GM18909 (cell line): ENCODE results near the gene PIK3R6.
"Not testable (repeated sequence)": the region's sequence is repeated elsewhere in the genome, so short reads cannot be mapped to it uniquely, and the experiment has no call there.

Experiments
- ATAC-seq: cut with Tn5 transposase; IDR thresholded peaks from one replicate; pipeline ENCODE4 v1.9.1; 2021; ENCODE audit warnings: mild to moderate bottlenecking; ENCODE audit not compliant: unreplicated experiment, poor library complexity

PIK3R6 gene

DNA sequence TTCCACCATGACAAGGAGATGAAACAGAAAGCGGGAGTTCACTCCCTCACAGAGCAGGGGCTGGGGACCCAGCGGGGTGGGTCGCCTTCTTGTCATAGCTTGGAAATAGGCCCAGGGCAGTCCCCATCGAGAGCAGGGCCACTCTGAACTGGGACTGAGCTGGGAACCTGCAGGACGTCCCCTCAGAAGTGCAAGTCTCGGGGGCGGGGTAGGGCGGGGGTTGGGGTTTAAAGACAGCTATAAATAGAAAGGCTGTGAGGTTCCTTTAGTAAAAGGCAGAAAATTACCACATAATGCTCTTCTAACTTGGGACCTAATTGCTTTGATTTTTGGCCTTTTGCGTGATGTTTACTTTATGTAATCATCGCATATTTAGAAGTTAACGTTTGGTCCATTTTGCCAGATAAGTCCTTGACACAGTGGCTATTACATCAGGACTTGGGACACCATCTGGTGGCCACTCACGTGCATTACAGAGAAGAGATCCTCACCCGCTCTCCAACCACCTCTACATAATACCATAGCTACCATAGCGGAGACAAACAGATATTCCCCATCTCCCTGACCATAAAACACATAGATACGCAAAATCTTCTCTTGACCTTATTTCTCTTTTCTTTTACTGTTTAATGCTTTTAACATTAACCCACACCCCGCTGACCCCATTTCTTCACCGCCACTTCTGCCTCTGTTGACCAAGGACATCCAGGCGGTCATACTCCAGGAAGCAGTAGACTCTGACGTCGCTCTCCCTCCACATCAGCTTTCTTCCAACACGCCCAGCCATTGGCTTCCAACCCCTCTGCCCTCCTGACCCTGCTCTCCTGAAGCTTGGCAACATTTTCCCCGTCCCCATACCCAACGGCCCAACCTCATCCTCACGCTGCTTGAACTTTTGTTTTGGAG is 27.5 kb upstream of the PIK3R6 start:
- peak; percentile 51 for ATAC-seq

DNA sequence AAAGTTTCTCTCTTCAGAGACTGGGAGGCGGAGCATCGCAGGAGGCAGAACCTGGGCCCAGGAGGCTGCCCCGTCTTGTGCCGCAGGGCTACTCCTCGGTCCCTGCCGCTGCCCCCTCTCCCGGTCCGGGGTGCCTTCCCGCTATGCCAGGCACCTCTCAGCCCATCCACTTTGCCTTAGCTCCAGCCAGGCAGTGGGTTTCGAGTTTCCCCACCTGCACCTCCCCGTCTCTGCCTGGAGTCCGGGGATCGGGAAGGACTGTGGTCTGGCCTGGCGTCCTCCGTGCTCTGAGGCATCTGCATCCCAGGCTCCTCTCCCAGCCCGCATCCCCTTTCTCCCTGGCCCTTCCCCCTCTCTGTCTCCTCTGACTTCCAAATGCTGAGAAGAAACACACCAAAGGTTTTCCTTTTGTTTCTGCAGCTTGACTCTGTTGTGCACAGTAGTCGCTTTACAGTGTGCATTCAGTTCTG is 26.8 kb upstream of the PIK3R6 start:
- no peak for ATAC-seq

DNA sequence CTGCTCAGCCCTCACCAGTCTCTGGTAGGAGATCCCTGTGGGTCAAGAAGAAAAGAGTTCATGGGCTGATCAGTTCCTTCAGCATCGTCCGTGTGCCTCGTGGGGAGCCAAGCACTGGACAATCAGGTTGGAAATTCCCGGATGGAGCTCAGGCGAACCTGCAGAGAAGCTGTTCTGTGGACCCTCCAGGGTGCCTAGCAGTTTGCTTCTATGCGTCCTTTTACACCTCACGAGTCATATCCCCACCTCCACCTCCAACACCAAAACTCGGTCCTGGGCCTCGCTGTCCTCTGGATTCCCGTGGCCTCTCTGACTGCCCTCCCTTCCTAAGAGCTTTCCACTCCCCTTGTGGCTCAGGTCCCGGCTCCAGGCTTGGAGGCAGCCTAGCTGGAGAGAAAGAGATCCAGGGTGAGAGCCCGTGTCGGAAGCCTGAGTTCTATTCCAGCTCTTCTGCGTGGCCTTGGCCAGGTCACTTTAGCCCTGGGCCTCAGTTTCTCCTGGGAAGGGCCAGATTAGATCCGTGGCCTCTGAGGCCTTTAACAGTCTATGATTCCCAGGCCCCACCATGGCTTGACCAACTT is 26.2 kb upstream of the PIK3R6 start:
- ATAC-seq = no peak

DNA sequence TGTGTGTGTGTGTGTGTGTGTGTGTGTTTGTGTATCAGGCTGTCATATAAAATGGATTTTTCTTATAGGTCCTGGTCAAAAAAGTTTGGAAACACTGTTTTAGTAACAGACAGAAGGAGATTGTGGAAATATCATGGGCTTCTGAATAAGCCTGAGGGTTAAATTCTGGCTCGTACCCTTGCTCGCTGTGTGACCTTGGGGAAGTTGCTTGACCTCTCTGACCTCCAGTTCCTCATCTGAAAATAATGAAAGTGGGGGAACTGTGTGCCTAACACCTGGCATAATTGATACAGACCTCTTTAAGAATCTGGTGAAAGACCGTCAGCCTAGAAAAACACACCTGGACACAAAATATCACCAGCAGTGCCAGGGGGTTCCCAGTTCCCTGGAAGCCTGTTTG is 25.6 kb upstream of the PIK3R6 start:
- no peak for ATAC-seq

DNA sequence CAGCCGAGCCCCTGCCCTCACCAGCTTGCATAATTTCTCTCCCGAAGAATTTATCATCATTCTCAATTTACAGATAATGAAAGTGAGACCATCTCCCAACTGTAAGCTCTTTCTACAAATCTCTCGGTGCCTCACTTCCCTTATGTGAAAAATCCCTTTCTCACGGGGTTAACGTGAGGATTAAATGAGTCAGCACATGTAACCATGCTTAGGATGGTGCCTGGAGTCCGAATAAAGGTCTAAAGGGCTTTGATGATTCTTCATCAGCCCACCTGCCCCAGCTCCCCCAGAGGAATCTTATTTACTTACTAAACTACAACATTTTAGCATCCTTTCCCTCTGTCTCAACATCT is 24.8 kb upstream of the PIK3R6 start:
- ATAC-seq = no peak

DNA sequence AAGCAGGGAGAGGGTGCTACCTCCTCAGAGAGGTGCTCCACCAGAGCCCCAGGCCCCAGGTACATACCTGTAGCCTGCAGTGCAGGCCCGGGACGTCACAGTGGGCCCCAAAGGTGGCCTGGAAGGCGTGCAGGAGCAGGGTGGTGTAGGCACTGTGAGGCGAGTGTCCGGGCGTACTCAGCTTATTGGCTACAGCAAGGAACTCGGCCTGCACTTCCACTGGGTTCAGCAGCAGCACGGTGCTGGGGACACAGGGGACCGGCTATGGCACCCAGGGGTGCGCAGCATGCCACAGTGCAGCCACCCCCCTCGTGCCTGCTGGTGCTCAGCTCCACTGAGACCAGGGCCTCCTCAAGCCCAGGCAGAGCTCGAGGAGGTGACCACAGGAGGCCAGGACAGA is 23.2 kb upstream of the PIK3R6 start:
- no peak for ATAC-seq

DNA sequence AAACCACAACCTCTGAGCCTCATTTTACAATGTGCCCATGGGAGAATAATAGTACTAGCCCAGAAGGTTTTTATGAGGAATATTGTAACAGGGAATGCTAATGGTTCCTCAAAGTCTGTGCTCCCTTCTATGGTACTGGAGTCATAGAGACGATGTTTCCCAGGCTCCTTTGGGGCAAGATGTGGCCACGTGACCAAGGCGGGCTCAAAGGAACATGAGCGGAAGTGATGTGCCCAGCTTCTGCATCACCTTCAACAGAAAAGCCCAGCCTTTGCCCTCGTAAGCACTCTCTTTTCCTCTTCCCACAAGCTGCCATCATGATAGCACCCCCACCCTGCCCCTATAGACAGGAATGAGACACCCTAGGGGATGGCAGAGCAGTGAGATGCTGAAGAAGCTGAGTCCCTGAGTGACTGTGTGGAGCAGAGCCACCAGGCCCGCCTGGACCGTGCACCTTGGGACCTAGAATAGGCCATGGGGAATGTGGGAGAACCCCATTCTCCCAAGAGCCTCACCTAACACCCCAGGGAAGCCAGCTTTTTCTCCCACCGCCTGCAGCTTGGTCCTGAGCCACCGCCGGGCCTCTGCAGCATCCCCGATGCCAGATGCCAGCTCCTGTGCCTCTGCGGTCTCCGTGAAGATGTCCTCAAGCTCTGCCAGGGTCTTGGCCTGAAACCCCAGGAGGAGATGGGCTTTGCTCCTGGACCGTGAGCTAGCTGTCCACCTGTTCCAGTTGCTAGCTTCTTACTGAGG is 22.2 kb upstream of the PIK3R6 start:
- ATAC-seq = no peak

DNA sequence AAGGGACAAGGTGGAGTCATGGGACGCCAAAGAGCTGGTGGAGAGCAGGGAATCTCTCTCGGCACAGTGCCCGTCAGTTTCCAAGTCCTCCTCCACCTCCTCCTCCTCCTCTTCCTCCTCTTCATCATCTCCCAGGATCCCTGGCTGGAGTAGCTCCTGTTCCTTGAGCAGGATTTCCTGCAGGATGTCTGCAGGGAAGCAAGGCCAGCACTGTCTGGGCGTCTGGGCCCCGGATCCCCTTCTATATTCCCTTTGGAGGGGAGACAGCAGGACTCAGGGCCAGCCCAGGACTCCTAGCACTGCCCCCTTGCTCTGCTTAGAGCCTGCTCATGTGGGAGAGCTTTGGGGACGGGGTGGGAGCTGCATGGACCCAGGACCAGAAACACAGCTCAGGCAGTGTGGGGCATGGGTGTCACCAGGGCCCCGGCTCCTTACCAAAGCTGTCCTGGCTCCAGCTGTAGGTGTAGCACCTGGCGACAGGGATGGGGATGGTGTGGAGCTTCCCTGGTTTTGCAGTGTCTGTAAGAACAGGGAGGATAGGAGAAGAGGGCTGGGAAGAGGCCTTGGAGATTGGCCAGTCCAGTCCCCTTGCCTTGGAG is 21.3 kb upstream of the PIK3R6 start:
- ATAC-seq = no peak

DNA sequence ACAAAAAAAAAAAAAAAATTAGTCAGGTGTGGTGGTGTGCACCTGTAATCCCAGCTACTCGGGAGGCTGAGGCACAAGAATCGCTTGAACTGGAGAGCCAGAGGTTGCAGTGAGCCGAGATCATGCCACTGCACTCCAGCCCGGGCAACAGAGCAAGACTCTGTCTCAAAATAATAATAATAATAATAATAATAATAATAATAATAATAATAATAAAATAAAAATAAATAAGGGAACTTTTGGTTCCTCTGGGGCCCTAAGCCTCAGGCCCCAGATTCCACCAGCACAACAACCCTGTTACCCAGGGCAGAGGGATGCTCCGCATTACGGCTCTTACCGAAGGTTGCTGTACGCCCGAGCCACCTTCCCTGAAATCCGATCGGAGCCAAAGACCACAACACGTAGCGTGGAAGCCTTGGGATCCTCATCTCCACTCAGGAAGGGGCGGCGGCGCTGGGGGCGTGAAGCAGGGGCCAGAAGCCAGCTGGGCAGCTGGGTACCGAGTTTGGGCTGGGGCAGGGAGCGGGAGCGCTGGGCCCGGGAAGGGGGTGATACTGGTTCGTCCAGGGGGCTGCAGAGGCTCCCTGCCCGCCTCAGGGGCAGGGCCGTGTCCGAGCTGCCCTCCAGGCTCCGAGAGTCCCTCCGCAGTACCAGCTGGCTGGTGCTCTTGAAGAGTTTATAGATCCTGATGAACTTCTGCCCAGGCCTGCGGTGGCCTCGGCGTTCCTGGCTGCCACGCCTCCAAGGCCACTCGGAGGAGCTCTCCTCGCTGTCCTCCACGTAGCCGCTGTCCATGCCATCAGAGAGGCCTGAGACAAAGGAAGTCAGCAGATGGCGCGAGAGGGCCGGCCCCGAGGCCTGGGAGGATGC is 20.6 kb upstream of the PIK3R6 start:
- ATAC-seq = no peak

DNA sequence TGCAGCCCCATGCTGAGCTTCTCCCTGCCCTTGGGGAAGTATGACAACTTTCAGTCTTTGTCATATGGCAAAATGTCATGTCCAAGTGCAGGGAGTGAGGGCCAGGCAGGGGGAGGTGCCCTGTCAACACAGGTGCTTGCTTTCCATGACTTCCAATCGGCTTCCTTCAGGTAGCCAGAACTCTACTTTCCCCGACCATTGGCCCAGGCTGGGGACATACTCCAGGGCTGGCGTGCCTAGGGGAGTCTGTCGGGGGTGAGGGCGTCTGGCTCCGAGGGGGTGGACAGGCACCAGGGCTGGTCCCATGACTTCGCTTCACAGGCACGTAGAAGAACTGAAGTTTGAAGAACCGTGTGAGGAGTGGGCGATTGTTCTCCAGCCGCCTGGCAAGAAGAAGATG is 19.8 kb upstream of the PIK3R6 start:
- ATAC-seq = no peak

DNA sequence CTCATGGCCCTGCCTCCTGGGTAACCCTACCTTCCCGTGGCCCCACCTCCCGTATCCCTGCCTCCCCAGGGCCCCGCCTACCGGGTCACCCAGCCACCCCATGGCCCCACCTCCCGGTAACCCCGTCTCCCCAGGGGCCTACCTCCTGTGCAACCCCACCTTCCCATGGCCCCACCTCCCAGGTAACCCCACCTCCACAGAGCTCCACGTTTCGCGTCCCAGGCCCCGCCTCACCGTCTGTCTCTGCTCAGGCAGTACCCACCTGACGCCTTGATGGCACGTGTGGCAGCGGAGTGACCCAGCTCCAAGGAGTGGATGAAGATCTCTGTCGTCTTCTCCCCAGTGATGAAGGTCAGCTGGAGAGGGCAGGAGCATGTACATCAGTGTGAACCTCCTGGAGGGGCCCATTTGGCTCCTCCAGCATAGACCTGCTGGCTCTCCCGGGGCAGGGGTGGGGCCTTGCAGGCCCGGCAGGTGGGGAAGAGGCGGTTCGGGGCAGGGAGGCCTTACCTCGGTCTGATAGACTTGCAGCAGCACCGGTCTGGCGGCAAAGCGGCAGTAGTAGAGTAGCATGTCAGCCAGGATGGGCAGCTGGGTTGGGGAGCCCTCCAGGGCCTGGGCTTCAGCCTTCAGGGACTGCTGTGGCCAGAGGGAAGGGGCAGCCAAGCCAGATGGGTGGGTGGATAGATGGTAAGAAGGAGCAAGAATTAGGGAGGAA is 18.7 kb upstream of the PIK3R6 start:
- no peak for ATAC-seq

DNA sequence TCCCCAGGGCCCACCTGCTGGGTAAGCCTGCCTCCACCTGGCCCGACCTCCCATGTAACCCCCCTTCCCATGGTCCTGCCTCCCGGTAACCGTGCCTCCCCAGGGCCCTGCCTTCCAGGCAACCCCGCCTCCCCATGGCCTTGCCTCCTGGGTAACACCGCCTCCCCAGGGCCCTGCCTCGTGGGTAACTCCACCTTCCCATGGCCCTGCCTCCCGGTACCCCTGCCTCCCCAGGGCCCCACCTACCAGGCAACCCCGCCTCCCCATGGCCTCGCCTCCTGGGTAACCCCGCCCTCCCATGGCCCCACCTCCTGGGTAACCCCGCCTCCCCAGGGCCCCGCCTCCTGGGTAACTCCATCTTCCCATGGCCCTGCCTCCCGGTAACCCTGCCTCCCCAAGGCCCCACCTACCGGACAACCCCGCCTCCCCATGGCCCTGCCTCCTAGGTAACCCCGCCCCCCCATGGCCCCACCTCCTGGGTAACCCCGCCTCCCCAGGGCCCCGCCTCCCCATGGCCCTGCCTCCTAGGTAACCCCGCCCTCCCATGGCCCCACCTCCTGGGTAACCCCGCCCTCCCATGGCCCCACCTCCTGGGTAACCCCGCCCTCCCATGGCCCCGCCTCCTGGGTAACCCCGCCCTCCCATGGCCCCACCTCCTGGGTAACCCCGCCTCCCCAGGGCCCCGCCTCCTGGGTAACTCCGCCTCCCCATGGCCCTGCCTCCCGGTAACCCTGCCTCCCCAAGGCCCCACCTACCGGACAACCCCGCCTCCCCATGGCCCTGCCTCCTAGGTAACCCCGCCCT is 17.9 kb upstream of the PIK3R6 start:
- ATAC-seq = not testable (repeated sequence)

DNA sequence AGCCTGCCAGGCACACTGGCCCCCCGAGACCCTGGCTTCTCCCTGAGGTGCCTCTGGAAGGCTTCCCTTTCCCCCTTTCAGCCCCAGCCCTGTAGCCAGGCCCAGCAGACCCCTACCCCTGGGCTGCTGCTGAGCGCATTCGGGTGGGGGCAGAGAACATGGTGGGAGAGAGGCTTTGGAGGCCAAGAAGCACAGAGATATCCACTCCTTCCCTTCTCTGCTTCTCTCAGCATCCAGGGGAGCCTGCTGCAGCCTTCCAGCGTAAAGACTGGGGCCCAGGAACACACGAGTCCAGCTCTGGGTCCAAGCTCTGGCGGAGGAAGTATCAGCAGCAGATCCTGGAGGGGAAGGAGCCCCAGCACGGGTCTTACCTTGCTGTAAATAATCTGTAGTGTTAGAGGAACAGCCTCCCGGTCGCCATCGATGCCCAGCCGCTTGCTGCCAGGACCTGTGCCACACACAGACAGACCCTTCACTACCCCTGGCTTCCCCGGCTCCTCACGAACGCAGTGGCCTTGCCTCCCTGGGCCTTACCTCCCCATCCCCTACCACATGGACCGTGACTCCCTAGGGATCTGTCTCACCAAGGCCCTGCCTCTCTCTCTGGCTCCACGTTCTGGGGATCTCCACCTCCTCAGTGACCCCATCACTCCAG is 17.0 kb upstream of the PIK3R6 start:
- no peak for ATAC-seq

DNA sequence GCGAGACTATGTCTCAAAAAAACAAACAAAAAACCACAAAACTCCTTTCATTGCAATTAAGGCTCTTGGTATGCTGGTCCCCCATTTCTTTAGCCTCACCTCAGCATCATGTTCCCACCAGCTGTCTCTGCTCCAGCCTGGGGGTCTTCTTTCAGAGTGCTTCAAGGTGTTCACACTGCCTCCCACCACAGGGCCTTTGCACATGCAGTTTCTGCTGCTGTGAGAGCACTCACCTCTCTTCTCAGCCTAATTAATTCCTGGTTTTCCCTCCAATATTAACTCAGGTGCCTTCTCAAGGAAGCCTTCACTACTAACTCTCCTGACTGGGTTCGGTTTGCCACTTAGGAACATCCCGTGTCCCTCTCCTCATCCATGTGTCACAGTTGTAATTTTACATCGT is 15.9 kb upstream of the PIK3R6 start:
- ATAC-seq = no peak

DNA sequence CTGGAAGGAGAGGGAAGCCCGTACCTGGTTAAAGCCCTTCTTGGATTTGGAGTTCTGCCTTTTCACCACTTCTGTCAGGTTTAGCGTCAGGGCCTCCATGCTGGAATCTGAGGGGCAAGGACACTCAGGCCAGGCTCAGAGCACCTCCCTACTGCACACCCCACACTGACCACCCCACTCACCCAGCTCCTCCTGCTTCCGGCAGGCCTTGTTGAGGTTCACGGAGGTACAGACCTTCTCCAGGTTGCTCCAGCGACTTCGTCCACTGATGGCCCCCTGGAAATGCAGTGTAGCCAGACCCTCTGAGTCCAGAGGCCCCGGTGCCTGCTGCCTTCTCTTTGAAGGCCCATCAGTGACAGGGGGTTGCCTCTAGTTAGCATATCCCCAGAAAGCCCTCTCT is 14.1 kb upstream of the PIK3R6 start:
- ATAC-seq = no peak

DNA sequence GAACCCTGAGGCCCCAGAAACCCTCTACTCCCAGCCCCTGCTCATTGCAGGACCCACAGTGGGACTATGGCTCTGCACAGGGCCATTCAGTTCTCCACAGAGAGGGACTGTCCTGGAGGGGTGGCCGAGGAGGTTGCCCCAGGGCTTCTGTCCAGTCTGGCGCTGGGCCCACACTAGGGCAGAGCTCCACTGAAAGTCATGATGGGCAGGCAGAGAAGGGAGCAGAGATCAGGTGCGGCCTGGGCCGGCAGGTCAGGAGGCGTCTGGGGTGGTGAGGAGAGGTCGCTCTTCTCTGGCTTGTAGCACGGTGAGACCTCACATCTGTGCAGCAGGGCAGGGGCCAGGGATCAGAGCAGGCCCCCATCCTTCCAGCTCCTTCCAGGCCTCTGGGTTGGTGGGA is 13.0 kb upstream of the PIK3R6 start:
- no peak for ATAC-seq

DNA sequence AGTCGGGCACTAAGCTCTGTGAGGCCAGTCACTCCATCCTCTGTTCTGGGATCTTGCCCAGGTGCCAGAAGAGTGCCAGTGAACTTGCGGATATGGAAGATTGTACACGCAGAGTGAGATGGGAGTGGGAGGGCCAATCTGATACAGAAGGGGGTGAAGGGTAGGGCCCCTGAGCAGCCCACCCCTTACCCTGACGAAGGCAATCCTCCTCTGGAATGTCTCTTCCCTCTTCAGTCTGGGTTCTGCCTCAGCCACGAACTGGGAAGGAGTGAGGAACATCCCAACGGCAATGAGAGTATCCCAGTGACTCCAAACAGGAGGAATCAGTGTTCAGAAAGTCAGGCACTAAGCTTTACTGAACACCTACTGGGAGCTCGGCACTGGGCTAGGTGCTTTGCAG is 11.9 kb upstream of the PIK3R6 start:
- no peak for ATAC-seq

DNA sequence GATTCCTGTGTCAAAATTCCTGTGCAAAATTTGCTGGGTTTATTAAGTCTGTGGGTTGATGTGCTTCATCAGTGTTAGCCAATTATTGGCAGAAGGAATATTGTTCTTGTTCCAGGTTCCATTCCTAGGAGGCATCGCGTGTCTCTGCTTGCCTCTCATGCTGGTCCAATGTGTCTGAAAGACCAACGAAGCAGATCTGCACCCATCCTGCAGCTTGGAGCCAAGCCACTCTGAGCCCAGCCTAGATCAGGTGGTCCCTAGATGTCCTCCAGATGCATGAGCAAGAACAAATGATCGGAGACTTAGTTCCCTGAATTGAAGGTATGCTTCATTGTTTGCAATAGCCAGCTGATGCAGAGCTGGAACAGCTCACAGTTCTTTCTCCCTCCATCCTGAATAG is 10.5 kb upstream of the PIK3R6 start:
- ATAC-seq = no peak
